Astrocyte of the spinal cord (primary cell): ENCODE results near the gene ATP5PB.

Experiments used
- DNase-seq: peaks from one replicate; pipeline ENCODE4 v3.0.0; 2011; ENCODE audit warnings: low read depth, low spot score
- H3K4me3 ChIP-seq: 2 replicates; pipeline ENCODE4 v1.5.1; 2011; ENCODE audit warnings: low read depth, mild to moderate bottlenecking, low read length, moderate library complexity
- in situ Hi-C: cut with HindIII; loops from 2 replicates; pipeline ENCODE4 v1.10.0; 2017; ENCODE audit warnings: low sequenced_read_pairs
- TF ChIP-seq, protein P1 (sequence below): IDR thresholded peaks from 2 replicates; pipeline ENCODE4 v1.5.1; 2012; ENCODE audit warnings: low read depth, mild to moderate bottlenecking, low read length, inconsistent platforms

ATP5PB gene

DNA sequence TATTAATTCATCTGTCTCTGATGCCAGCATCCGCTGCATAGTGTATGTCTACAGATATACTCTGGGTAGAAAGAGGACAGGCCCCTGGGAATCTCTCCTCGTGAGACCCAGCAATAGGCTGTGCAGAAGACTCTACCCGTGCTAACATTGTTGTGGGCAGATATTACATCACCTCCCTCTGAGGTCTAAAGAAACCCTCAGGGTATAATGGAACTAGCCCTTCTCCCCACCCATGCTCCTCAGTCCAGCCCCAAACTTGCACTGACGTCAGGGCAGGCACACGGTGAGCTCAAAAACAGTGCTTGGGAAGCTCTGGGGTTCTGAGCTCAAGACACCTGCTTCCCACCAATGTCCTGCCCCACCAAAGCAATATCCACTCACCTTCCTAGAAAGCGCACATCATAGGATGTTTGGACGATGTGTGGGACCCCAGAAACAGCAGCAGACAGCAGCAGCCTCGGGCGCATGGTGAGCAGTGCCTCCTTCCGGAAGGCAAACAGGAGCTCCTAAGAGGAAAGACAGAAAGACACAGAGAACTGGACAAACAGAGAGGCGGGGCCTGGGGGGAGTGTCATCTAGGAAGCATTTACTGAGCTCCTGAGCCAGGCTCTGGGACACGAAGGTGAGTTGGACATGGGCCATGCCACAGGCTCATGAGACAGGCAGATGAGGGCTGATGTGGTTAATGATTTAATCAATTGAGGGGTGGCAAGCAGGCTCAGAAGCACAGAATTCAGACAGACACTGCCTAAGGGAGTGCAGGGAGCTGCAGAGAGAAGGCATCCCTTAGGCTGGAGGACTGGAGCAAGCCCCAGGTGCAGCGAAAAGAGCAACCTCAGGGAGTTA lies 26.5 kb upstream of the ATP5PB start:
- H3K4me3 ChIP-seq: no peak overlapping the region
- no peak for DNase-seq
- in situ Hi-C loops: no loop called here
- TF ChIP-seq, protein P1, sequence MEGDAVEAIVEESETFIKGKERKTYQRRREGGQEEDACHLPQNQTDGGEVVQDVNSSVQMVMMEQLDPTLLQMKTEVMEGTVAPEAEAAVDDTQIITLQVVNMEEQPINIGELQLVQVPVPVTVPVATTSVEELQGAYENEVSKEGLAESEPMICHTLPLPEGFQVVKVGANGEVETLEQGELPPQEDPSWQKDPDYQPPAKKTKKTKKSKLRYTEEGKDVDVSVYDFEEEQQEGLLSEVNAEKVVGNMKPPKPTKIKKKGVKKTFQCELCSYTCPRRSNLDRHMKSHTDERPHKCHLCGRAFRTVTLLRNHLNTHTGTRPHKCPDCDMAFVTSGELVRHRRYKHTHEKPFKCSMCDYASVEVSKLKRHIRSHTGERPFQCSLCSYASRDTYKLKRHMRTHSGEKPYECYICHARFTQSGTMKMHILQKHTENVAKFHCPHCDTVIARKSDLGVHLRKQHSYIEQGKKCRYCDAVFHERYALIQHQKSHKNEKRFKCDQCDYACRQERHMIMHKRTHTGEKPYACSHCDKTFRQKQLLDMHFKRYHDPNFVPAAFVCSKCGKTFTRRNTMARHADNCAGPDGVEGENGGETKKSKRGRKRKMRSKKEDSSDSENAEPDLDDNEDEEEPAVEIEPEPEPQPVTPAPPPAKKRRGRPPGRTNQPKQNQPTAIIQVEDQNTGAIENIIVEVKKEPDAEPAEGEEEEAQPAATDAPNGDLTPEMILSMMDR: no peak

DNA sequence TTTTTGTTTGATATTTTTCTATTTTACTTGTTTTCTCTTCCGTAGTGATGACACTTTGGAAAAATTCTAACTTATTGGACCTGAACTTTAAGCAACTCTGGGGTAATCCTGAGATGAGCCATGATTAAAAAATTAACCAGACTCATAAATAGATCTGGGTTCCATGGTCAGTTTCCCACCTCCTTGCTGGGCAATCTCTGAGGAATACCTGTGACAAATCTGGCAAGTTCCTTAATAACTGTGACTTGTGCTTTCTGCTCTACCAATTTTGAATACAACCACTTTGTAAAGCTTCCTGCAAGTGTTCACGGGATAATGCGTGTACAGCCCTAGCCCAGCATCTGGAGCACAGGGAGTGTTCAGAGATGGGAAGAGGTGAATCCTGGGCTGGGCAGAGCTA lies 25.0 kb upstream of the ATP5PB start:
- DNase-seq: no peak
- H3K4me3 ChIP-seq: no peak overlapping the region
- TF ChIP-seq, protein P1: no peak
- in situ Hi-C loops: no loop called here

DNA sequence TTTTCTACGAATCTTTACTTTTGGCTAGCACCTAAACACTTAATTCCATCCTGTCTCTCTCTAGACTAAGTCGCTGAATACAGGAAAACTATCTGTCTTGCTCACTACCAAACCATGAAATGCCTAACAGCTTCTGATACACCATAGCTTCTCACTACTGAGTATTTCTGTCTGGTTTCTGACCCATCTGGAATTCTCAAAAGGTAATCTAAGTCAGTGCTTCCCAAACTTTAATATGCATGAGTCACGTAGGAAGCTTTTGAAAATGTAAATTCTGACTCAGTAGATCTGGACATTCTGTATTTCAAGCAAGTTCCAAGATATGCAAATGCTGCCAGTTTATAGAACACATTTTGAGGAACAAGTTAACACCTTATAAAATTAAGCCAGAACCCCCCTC lies 12.5 kb upstream of the ATP5PB start:
- TF ChIP-seq, protein P1: no peak
- no peak overlapping the region for H3K4me3 ChIP-seq
- no peak for DNase-seq
- in situ Hi-C loops: no loop called here

DNA sequence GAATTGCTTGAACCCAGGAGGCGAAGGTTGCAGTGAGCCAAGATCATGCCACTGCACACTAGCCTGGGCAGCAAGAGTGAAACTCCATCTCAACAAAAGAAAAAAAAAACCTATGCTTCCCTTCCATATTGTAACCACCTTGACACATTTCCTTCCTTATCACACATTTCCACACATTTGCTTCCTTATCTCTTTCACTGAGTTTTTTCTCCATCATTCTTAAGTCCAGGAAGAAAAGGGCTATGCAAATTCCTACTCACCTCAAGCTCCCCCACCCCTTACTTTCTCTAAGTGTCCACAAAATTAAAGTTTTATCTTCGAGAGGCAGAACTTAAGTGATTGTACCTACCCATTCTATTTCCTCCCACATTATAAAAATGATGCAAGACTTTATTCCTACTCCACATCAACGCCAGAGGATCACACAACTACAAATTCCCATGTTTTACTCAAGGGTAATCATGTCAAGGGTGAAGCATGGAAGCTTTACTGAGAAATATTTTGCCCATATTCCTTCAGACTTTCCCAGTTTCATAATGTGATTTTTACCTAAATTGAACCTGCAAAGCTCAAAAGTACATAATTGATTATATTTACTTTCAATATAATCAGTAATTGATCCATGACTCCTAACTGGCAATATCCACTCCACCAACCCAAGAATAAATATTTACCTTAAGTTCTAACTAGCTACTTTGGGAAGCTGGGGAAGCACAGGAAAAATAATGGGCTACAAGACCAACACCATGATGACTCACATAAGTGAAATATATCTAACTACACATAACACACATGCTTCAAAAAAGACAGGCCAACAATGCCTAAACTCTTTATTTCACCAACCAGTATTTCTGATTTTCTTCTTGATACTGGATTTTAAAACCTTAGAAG lies 9.6 kb upstream of the ATP5PB start:
- no peak overlapping the region for H3K4me3 ChIP-seq
- DNase-seq: no peak
- TF ChIP-seq, protein P1: no peak
- in situ Hi-C loops: no loop called here

DNA sequence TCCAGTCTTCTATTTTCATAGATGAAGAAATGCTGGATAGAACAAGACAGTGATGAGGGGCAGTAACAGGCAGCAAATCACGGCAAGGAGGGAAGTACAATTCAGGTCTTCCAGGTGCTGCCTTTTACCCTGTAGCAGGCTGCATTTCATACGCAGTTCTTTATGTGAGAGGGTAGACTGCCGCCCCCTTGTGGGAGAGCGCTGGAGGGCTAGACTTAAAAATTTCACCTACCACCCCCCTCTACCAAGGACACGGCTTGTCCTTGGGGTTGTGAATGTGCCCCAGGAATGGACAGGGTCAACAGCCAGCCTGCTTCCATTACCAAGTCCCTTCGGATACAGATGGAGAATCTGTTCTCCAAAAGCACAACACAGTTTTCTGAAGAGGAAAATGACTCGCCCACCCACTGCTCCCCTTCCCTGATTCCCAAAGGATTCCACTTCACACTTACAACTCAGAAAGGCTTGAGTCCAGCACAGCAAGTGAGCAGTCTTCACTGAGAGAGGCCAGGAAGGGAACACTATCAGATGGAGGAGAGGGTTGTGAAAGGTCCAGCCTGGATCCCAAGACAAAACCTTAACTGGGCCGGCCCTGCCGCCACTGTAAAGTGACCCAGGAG lies 7.6 kb upstream of the ATP5PB start:
- no peak overlapping the region for H3K4me3 ChIP-seq
- in situ Hi-C loops: no loop called here

DNA sequence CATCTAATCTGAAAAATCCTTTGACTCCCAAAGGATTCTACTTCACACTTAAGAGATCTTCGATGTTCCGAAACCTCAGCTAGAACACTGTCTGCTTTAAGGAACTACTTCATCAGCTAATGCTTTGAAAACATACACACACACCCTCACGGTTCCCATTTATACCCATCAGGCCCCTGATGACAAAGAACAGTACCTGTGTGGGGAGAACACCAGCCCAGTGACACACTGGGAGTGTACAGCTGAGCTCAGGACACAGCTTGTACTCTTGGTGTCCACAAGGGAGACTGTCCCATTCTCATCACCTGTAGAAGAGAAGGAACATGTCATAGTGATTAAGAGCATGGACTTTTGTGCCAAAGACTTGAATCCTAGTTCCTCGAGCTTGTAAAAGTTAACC lies 6.8 kb upstream of the ATP5PB start:
- H3K4me3 ChIP-seq: no peak overlapping the region
- TF ChIP-seq, protein P1: no peak
- in situ Hi-C loops: no loop called here
- DNase-seq: no peak

More for the DNA sequence above, 7.6 kb upstream of the ATP5PB start:
- TF ChIP-seq, protein P1: peak; percentile 70
- no peak for DNase-seq
